Measurements from ENCODE around the gene LMO7.
"Not testable (repeated sequence)": the region's sequence is repeated elsewhere in the genome, so short reads cannot be mapped to it uniquely, and the experiment has no call there.

LMO7 gene

DNA sequence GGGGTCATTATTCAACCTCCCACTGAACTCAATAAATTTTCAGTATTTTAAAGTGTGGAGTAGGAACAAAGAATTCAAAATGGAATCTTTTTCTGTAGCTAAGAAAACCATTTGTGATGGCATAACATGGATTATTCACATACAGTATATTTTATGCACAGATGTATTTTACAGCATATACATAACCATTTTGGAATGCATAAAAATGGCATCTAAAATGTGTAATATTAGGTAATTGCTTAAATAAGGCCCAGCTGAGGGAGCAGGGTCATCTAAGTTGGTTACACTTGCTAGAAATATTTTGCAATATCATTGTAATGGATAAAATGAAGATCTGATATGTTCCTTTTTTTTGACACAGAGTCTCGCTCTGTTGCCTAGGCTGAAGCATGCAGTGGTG lies 146.9 kb downstream of the LMO7 start:
- no peak for DNase-seq

DNA sequence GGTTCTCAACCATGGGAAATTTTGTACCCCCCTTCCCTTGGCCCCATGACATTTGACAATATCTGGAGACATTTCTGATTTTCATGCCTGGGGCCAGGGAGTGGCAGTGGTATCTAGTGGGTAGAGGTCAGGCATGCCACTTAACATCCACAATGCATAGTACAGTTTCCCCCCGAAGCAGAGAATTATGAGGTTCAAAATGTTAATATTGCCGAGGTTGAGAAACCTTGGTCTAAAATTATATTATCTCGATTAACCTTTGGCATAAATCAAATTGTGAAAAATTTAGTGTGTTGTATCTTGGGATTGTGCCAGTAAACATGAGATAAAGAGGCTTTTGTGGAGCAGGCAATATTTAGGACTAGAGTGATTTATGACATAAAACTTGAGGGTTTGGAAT lies 147.9 kb downstream of the LMO7 start:
- no peak for DNase-seq

GRCh38 chr13:75785130-75785529 lies 149.0 kb downstream of the LMO7 start:
- DNase-seq, result no peak

DNA sequence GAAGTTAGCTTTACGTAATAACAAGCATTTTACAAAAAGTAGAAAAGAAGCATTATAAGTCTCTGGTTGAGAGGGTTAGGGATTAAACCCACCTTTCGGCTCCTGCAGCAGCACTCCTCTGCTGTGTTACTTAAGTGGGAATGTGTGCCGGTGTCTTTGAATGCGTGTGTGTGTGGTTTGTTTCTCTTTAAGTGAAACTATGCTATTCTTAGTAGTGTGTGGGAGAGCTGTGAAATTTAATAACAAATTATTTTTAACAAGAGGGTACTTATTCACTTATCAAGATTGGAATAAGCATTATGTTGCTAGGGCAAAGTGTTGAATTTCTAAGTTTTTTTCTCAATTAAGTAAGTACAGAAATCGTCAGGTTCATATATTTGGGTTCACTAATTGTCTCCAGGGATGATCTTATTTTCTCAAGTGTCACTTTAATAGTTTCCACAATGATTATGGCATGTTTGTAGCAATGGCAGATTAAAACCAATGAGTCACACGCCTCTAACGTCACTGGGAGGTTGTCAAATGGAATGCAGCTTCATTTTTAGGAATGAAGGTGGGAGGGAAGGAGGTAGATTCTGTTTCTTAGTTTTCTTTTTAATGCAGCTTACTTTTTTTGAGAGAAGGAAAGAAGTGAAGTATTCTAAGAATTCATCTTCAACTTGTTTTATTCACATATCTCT lies 151.3 kb downstream of the LMO7 start:
- no peak for DNase-seq

- no peak for DNase-seq
These were observed 152.4 kb downstream of the LMO7 start for GRCh38 chr13:75788481-75788981.

GRCh38 chr13:75789451-75790197 lies 153.5 kb downstream of the LMO7 start:
- no peak for DNase-seq

DNA sequence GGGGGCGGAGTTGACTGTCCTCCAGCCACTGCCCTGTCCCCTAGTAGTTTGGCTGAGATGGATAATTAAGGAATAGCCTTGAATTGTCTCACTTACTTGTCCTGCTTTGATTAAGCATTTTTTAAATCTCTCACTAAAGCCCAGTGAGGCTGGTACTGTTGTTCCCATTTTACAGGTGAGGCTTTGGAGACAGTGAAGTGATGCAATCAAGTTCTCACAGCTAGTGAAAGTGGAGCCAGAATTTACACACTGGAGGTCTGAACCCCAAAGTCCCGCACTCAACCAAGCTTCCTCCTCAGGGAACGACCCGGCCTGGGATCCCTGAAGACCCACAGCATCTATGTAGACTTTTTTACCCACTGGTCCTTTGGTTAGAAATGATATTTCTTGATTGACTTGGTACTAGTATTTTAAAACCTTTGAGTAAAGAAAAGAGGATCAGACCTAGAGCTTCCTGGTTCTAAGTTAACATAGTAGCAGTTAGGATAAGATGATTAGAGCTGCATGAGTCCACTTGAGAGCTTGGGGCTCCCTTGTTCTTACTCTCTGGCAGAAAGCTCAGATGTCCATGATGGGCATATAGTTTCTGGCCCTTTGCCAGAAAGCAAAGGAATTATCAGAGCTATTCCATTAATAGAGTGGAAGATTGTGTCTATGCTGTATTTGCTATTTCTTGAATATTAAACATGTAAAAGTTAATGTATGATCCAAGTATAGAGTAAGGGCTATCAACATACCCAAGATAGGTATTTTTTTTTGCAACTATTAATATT lies 154.3 kb downstream of the LMO7 start:
- no peak for DNase-seq

DNA sequence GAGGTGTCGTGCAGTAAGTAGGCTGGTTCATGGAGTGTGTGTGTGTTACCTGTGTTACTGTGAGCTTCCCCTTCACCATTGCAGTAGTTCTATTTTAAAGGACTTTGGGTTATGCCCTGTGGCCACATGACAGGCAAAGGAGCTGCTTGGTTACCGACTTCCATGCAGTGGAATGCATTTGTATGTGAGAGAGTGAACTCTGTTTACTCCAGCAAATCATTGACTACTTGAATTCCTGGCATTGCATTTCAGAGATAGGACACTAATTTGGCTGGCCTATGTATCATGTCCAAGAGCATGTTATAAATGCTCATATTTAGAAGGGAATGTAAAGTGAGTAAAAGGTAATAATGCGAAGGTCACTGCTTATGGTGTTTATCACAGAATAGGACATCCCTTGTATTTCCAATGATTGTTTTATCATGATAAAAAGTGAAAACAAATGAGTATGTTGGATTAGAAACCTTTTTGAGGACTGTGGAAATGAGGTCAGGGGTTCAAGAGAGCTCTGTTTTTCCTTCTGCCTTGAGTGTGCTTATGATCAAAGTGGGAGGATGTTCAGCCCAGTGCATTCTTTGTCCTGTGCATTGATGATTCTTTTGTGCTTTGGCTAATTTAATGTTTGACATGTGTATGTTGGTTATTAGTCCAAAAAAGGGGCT lies 156.5 kb downstream of the LMO7 start:
- DNase-seq, result no peak

DNA sequence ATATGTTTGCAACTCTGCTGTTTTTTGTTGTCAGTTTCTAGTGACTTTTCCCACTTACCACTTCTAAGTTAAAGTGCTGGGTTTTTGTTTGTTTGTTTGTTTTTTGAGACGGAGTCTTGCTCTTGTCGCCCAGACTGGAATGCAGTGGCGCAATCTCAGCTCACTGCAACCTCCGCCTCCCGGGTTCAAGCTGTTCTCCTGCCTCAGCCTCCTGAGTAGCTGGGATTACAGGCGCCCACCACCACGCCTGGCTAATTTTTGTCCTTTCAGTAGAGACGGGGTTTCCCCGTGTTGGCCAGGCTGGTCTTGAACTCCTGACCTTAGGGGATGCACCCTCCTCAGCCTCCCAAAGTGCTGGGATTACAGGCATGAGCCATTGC lies 157.0 kb downstream of the LMO7 start:
- DNase-seq, result not testable (repeated sequence)

- DNase-seq, result no peak
These were observed 158.5 kb downstream of the LMO7 start for GRCh38 chr13:75794663-75795062.

GRCh38 chr13:75795274-75795673 lies 159.1 kb downstream of the LMO7 start:
- DNase-seq, result no peak

- no peak for DNase-seq
These were observed 160.7 kb downstream of the LMO7 start for GRCh38 chr13:75796825-75797224.

DNA sequence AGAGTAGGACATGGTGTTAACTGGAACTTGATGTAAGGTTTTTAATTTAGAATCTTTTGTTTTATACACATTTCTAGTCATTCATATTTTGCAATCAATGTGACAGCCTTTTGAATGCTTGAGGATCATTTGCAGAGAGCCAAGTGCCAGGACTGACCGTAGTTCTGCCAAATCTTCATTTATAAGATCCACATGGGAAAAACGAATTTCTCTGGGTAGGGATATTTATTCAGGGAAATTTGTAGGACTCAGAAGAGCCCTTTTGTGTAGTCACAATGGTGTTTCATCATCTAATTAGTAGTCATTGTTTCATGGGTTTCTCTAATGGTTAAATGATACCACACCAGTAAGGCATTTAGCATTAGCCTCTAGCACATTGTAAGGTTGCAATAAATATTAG lies 161.1 kb downstream of the LMO7 start:
- no peak for DNase-seq

DNA sequence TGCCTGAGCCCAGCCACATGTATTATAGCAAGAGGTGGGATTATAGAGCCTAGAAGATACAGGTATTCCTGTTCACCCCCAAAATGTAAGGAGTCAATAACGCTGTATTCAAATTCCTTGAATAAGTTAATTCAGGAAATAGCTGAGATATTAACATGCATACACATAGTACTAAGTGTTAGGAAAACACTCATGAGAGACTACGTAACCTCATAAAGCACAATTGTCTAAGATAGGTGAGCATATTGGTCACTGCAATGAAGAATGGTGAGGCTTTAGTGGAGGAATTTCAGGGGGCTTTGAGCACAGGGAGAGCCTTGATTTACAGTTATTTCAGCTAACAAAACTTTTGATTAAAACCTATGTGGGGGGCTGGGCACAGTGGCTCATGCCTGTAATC lies 161.6 kb downstream of the LMO7 start:
- no peak for DNase-seq

GRCh38 chr13:75798353-75799255 lies 162.5 kb downstream of the LMO7 start:
- DNase-seq, result no peak

- DNase-seq, result no peak
These were observed 164.4 kb downstream of the LMO7 start for GRCh38 chr13:75800545-75800944.

DNA sequence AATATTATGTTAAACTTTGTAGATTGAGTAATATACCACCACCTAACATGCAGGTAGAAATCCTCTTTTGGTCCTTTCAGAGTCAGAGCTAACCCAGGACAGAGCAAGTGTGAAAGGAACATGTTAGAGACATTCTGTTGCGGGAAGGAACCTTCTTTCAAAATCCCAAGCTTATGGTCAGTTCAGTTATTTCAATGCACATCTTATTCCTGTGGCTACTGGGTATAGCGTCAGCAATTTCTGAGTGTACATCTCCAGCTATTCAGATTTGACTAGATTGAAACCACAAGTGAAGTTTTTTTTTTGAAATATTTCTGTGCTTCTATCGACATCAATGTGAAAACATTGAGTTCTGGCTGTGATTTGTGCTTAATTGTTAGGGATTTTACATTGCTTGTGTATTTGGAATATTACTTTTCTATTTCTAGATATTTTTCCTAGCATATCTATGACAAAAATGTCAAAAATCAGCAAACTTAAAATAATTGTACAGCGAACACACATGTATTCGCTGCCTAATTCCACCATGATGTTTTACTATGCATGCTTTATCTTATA lies 165.3 kb downstream of the LMO7 start:
- DNase-seq, result no peak

- DNase-seq, result no peak
These were observed 166.0 kb downstream of the LMO7 start for GRCh38 chr13:75802161-75802560.

DNA sequence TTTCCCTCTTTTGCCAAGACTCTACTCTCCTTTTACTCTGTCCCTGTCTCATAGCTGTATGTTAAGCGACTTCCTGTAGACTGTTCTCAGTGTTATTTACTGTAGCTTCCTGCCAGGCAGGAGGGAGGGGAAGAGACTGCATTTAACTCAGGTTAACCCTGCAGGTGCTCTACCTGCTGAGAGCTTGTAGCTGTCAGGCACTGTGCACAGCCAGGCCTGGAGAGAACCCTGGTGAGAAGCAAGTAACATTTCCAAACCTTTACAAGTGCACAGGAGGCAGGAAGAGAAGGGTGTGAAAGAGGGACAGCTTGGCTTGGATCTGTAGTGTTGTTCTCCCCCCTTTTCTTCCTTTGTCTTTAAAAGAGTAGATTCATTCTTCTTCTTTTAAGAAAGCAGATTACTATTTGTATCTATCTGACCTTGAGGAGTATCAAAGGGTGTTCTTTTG lies 167.1 kb downstream of the LMO7 start:
- DNase-seq, result peak; percentile 2 to 8

- DNase-seq, result no peak
These were observed 167.9 kb downstream of the LMO7 start for GRCh38 chr13:75804054-75804453.

GRCh38 chr13:75804605-75805004 lies 168.5 kb downstream of the LMO7 start:
- DNase-seq, result no peak

DNA sequence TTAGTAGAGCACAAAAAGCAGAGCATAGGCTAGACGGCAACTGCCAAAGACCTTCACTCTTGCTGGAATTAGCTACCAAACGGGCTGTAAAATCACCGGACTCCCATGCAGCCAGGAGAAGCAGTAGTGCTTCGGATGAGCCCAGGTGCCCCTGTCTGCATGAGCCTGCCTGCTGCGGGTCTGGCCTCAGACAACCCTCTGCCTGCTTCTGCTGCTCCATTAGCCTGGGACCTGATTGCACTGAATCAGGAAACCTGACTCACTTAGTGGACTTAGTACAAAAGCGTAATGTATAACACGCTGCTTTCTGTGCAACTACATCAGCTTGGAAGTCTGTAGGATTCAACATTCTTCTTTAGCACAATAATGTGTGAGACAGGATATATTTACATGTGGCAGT lies 170.0 kb downstream of the LMO7 start:
- no peak for DNase-seq

All from SHP77 (cell line).